MM.1S (cell line): Measurements from ENCODE around the gene DGAT2.

ENCODE experiments used
- EZH2 ChIP-seq: fragments of 300-600 bp; sonication (generic); optimal IDR thresholded peaks from 2 replicates; pipeline ENCODE3; 2017; ENCODE audit warnings: low read depth, mild to moderate bottlenecking, antibody characterized with exemption, low read length, mixed read lengths
- TF ChIP-seq, protein P1 (sequence below): fragments of 300-600 bp; sonication (generic); IDR thresholded peaks from 2 replicates; pipeline ENCODE4 v1.5.1; 2016; ENCODE audit warnings: antibody characterized with exemption, low read length, mixed read lengths

DNA sequence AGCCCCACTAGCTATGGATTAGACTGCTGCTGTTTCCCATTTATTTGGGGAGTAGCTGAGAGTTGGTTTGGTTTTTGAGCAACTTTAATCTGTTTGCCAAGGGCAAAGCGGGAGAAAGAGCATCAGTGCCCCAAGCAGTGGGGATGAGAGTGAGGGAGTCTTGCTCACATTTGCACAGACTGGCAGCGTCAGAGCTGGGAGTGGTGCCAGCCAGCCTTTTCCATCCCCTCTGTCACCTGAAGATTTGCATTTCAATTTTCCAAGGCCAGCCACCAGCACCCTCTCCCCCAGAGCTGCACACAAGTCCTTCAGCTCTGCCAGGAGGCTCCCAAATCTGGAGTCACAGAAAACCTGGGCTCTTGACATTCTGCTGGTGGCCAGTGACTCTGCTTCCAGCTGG lies 25.4 kb downstream of the DGAT2 start:
- TF ChIP-seq, protein P1, sequence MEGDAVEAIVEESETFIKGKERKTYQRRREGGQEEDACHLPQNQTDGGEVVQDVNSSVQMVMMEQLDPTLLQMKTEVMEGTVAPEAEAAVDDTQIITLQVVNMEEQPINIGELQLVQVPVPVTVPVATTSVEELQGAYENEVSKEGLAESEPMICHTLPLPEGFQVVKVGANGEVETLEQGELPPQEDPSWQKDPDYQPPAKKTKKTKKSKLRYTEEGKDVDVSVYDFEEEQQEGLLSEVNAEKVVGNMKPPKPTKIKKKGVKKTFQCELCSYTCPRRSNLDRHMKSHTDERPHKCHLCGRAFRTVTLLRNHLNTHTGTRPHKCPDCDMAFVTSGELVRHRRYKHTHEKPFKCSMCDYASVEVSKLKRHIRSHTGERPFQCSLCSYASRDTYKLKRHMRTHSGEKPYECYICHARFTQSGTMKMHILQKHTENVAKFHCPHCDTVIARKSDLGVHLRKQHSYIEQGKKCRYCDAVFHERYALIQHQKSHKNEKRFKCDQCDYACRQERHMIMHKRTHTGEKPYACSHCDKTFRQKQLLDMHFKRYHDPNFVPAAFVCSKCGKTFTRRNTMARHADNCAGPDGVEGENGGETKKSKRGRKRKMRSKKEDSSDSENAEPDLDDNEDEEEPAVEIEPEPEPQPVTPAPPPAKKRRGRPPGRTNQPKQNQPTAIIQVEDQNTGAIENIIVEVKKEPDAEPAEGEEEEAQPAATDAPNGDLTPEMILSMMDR, result no peak
- no peak for TF ChIP-seq EZH2
